ENCODE measurements around the gene SMOC2. TPM values are rescaled to one million over a fixed set of nuclear protein-coding genes. Genes with fewer than 3 reads are reported as not detected.
A peak's percentile ranks its signal among the peaks of the same experiment; 100 is the strongest.
"Not testable (repeated sequence)": the region's sequence is repeated elsewhere in the genome, so short reads cannot be mapped to it uniquely, and the experiment has no call there.

The SMOC2 gene
- total RNA-seq, 4 donors from 2014 or later: 45.8 to 382 (median 160) TPM

DNA sequence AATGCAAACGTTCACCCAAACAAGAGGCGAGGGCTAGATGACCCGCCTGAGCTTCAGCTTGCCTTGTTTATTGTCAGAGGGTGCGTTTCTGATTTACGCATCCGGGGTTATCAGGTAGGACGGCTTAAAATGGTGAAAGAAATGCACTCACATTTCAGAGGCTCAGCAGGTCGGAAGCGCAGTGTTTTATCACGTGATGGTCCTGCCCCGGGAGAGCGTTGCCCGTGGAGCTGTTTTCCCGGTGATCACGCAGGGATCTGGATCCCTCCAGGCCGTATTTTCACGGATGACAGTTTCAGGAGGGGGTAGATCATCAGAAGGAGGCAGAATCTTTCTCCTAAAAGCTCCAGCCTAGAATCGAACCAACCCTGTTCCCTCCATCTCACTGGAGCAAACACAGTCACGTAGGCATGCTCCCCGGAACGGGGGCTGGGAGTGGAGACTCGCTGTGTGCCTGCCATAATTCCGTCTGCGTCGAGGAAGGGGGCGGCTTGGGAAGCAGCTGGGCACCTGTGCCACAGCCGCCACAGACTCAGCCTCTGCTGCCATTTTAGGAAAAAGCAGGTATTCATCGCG lies 121.7 kb downstream of the SMOC2 start:
- H3K27ac ChIP-seq: no peak overlapping the region
- ATAC-seq: no peak
- no peaks in the 10 kb centered on the region for H3K27me3 ChIP-seq
- no peaks in the 10 kb centered on the region for H3K4me1 ChIP-seq
- H3K4me3 ChIP-seq: no peak overlapping the region
- 75 to 82% methylated on average over 21 to 22 of the region's 29 CpGs for WGBS, 2 donors (ENCODE audit: low coverage in 1 of 2)
- no peaks in the 10 kb centered on the region for H3K36me3 ChIP-seq
- H3K9me3 ChIP-seq: no peaks in the 10 kb centered on the region
- TF ChIP-seq POLR2A (IDR thresholded peaks at IDR 0.05) (no peak), EP300 (IDR thresholded peaks at IDR 0.05) (no peak), POLR2AphosphoS5 (IDR thresholded peaks at IDR 0.05) (no peak)
- TF ChIP-seq, protein P1, sequence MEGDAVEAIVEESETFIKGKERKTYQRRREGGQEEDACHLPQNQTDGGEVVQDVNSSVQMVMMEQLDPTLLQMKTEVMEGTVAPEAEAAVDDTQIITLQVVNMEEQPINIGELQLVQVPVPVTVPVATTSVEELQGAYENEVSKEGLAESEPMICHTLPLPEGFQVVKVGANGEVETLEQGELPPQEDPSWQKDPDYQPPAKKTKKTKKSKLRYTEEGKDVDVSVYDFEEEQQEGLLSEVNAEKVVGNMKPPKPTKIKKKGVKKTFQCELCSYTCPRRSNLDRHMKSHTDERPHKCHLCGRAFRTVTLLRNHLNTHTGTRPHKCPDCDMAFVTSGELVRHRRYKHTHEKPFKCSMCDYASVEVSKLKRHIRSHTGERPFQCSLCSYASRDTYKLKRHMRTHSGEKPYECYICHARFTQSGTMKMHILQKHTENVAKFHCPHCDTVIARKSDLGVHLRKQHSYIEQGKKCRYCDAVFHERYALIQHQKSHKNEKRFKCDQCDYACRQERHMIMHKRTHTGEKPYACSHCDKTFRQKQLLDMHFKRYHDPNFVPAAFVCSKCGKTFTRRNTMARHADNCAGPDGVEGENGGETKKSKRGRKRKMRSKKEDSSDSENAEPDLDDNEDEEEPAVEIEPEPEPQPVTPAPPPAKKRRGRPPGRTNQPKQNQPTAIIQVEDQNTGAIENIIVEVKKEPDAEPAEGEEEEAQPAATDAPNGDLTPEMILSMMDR (IDR thresholded peaks at IDR 0.05): no peak

DNA sequence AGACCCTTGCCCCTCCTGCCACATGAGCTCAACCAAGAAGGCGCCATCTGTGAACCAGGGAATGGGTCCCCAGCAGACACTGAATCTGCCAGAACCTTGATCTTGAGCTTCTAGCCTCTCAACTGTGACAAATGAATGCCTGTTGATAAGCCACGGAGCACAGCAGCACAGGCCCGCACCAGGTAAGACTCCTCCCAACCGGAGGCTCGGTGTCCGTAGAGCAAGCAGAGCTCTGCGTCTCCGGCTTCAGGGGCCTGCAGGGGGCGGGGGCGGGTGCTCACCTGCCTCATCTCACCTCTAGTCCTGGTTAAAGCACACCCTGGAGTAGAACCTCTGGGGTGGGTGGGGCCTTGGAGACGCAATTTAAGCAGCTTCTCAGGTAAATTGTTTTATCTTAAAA lies 122.7 kb downstream of the SMOC2 start:
- no peak for TF ChIP-seq POLR2A (IDR thresholded peaks at IDR 0.05)
- TF ChIP-seq, protein P1 (IDR thresholded peaks at IDR 0.05): no peak
- TF ChIP-seq EP300 (IDR thresholded peaks at IDR 0.05): no peak
- TF ChIP-seq POLR2AphosphoS5 (IDR thresholded peaks at IDR 0.05): no peak
- no peak for ATAC-seq

DNA sequence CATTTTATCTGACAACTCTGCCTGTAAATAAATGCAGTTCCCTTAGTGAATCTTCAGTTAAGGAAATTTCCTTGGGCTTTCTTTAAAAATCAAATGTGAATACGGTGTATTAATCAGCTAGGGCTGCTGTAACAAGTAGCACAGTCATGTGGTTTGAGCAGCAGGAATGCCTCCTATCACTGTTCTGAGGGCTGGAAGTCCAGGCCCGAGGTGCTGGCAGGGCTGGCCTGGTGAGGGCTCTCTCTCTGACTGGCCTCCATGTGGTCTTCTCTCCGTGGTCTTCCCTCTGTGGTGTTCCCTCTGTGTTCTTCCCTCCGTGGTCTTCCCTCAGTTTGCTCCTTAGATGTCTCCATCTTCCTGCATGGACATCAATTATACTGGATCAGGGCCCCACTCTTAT lies 124.1 kb downstream of the SMOC2 start:
- H3K36me3 ChIP-seq: no peaks in the 10 kb centered on the region
- H3K27ac ChIP-seq: no peak overlapping the region
- H3K27me3 ChIP-seq: no peaks in the 10 kb centered on the region
- H3K4me3 ChIP-seq: no peak overlapping the region
- no peaks in the 10 kb centered on the region for H3K9me3 ChIP-seq
- ATAC-seq: no peak
- no peaks in the 10 kb centered on the region for H3K4me1 ChIP-seq
- 80 to 85% methylated on average over 3 to 4 of the region's 4 CpGs for WGBS, 2 donors (ENCODE audit: low coverage in 1 of 2)
- no peak for TF ChIP-seq EP300 (IDR thresholded peaks at IDR 0.05)
- TF ChIP-seq POLR2A (IDR thresholded peaks at IDR 0.05): no peak
- TF ChIP-seq, protein P1 (IDR thresholded peaks at IDR 0.05): no peak
- TF ChIP-seq POLR2AphosphoS5 (IDR thresholded peaks at IDR 0.05): no peak

More for the DNA sequence above, 122.7 kb downstream of the SMOC2 start:
- Histone ChIP-seq H3K4me3 (no peak overlapping the region), H3K4me1 (no peaks in the 10 kb centered on the region), H3K27ac (no peak overlapping the region), H3K27me3 (no peaks in the 10 kb centered on the region), H3K9me3 (no peaks in the 10 kb centered on the region), H3K36me3 (no peaks in the 10 kb centered on the region)
- WGBS, 2 donors (ENCODE audit: low coverage in 1 of 2): 73% methylated on average over 10 of the region's 11 CpGs; no CpG with 5 or more reads in 1 of the 2 donors

DNA sequence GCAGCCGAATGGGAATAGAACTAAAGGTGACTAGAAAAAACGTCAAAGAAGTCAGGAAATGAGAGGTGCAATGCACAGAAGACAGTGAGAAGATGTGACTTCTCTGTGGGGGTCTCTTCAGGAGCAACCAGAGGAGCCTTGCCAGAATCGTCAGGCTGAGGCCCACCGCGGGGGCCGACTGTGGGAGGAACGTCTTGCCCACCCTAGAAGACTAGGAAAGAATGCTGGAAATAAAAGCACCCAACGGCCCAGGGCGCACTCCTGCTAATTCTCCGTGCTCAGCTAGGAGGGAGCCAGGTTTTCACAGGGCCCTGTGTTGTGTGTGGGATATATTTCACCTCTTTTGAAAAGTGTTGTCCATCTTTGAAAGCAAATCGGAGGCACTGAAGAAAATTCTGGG lies 129.2 kb downstream of the SMOC2 start:
- H3K9me3 ChIP-seq: no peaks in the 10 kb centered on the region
- no peaks in the 10 kb centered on the region for H3K36me3 ChIP-seq
- H3K27ac ChIP-seq: no peak overlapping the region
- H3K4me3 ChIP-seq: no peak overlapping the region
- ATAC-seq: no peak
- H3K4me1 ChIP-seq: peaks cover 4 to 21% (median 11%) of the 10 kb centered on the region in 3 donors
- TF ChIP-seq EP300 (IDR thresholded peaks at IDR 0.05): no peak
- no peak for TF ChIP-seq POLR2A (IDR thresholded peaks at IDR 0.05)
- TF ChIP-seq, protein P1 (IDR thresholded peaks at IDR 0.05): no peak
- no peak for TF ChIP-seq POLR2AphosphoS5 (IDR thresholded peaks at IDR 0.05)
- WGBS, 2 donors (ENCODE audit: low coverage in 1 of 2): 77 to 83% methylated on average over 9 to 11 of the region's 11 CpGs
- H3K27me3 ChIP-seq: no peaks in the 10 kb centered on the region

DNA sequence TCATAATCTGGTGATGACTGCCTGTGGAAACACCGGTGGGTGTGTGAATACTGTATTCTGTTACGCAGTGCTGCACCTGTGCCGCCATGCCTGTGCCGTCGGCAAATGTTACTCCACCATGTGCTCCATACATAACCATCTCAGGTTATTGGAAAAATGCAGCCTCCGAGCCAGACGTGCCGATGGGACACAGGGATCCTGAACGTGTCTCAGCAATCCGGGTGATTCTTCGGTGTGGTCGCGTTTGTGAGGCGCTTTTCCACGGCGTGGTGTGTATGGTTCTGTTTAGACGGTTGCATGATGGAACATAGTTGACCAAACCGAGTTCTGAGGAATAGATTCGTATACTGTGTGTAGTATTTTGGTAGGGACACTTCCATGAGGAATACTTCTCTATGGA lies 130.3 kb downstream of the SMOC2 start:
- H3K9me3 ChIP-seq: no peaks in the 10 kb centered on the region
- no peaks in the 10 kb centered on the region for H3K36me3 ChIP-seq
- no peak for ATAC-seq
- no peak overlapping the region for H3K4me3 ChIP-seq
- TF ChIP-seq, protein P1 (IDR thresholded peaks at IDR 0.05): no peak
- TF ChIP-seq EP300 (IDR thresholded peaks at IDR 0.05) (no peak), POLR2AphosphoS5 (IDR thresholded peaks at IDR 0.05) (no peak), POLR2A (IDR thresholded peaks at IDR 0.05) (no peak)
- H3K4me1 ChIP-seq: peaks cover 4 to 31% (median 19%) of the 10 kb centered on the region in 3 donors
- WGBS, 2 donors (ENCODE audit: low coverage in 1 of 2): 95 to 97% methylated on average over 13 to 18 of the region's 19 CpGs
- no peaks in the 10 kb centered on the region for H3K27me3 ChIP-seq
- H3K27ac ChIP-seq: no peak overlapping the region

DNA sequence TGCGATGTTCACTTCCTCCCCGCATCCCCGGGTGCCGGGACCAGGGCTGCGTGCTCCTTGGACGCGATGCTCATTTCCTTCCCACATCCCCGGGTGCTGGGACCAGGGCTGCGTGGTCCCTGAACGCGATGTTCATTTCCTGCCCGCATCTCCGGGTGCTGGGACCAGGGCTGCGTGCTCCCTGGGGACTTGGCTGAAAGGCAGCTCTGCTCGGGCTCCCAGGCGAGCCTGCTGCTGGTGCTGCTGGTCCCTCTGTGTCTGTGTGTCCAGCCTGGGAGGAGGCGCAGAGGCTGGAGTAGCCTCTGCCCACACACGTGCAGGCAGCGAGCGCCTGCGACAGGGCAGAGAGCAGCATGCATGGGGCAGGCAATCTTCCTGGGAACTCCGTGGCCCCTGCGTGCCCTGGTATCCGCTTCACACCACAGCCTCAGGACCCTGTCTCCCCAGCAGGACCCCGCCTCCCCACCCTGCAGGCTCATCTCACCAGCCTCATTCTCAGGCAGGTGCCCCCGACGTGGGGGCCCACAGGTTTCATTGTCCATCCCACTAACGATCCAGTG lies 132.4 kb downstream of the SMOC2 start:
- H3K27ac ChIP-seq: peak overlapping the region; percentile 20 to 86 (median 82)
- ATAC-seq: not testable (repeated sequence)

More for the DNA sequence above, 132.4 kb downstream of the SMOC2 start:
- not testable (repeated sequence) for H3K36me3 ChIP-seq, H3K9me3 ChIP-seq, H3K4me3 ChIP-seq, H3K27me3 ChIP-seq
- WGBS, 2 donors (ENCODE audit: low coverage in 1 of 2): 80 to 82% methylated on average over 2 to 3 of the region's 28 CpGs
- H3K4me1 ChIP-seq: peaks cover 4 to 50% (median 19%) of the 10 kb centered on the region in 3 donors
